ENCODE results near the gene IQSEC1. TPM values are rescaled to one million over a fixed set of nuclear protein-coding genes. Genes with fewer than 3 reads are reported as not detected.

The IQSEC1 gene
- total and polyA plus RNA-seq, 2 donors (not counting 1 experiment from before 2014, with no cell fraction given): 96.7 to 222 TPM

GRCh38 chr3:12960497-12960896, 112.7 kb downstream of the IQSEC1 start:
- POLR2A ChIA-PET: interaction anchor here (0.6 to 1.8 kb wide), 5 partner anchors 24 to 296 kb away, joined by 3 to 6 read pairs (median 3); no protein-coding TSS in a partner anchor

More at GRCh38 chr3:12960497-12960896, 112.7 kb downstream of the IQSEC1 start:
- no peak for TF ChIP-seq EZH2 (IDR thresholded peaks at IDR 0.05; ENCODE audit: borderline replicate concordance, insufficient read depth, low read depth, low read length, poor library complexity, severe bottlenecking)
- TF ChIP-seq CTCF (IDR thresholded peaks at IDR 0.05): no peak
- WGBS (ENCODE audit: insufficient coverage): 15% methylated on average over 2 of the region's 3 CpGs
- H3K4me1 ChIP-seq (ENCODE audit: control insufficient read depth in 2 of 2, insufficient read depth in 2 of 2, low read length in 2 of 2): peaks cover 91 to 100% of the 10 kb centered on the region in 2 donors
- no peaks in the 10 kb centered on the region for H3K9me3 ChIP-seq (ENCODE audit: control extremely low read depth in 1 of 3, control insufficient read depth in 2 of 3, insufficient read depth in 1 of 3, low read length in 2 of 3)
- no peaks in the 10 kb centered on the region for H3K27me3 ChIP-seq (replicated peaks in 1 of 4; ENCODE audit: control extremely low read depth in 1 of 4, control insufficient read depth in 3 of 4, insufficient read depth in 4 of 4, low read length in 3 of 4)
- H3K27ac Mint-ChIP-seq: peak overlapping the region; percentile 86
- ATAC-seq (ENCODE audit: low read depth) (no peak), DNase-seq (no peak)
- H3K79me2 ChIP-seq (ENCODE audit: control insufficient read depth, insufficient read depth, low read length): peaks cover 100% of the 10 kb centered on the region
- H2AFZ ChIP-seq (ENCODE audit: insufficient read depth, low read depth, low read length, poor library complexity, severe bottlenecking): no peak overlapping the region
- H3K4me1 Mint-ChIP-seq: peaks cover 99% of the 10 kb centered on the region
- no peaks in the 10 kb centered on the region for H3K9me3 Mint-ChIP-seq (ENCODE audit: insufficient read depth)
- H3K36me3 ChIP-seq (replicated peaks in 1 of 2; ENCODE audit: control extremely low read depth in 1 of 2, control insufficient read depth in 1 of 2, extremely low read depth in 1 of 2, insufficient read depth in 2 of 2, low read length in 1 of 2): peaks cover 0 to 69% of the 10 kb centered on the region in 2 experiments
- H4K20me1 ChIP-seq (ENCODE audit: control insufficient read depth, insufficient read depth, low read length, poor library complexity, severe bottlenecking): peaks cover 100% of the 10 kb centered on the region
- H3K27me3 Mint-ChIP-seq: no peaks in the 10 kb centered on the region
- H3K27ac ChIP-seq (ENCODE audit: low read length in 2 of 2): peak overlapping the region; percentile 8 to 40
- H3K4me3 Mint-ChIP-seq: peak overlapping the region; percentile 81
- CTCF ChIA-PET: interaction anchor here (0.6 to 2.0 kb wide), 15 partner anchors 9 to 372 kb away, joined by 3 to 9 read pairs (median 5); partner anchors contain the start of gene RPL32
- H3K4me3 ChIP-seq (ENCODE audit: control extremely low read depth in 1 of 5, extremely low read depth in 1 of 5, insufficient read depth in 1 of 5, low read depth in 2 of 5, low read length in 4 of 5): peak overlapping the region in 3 of 5 experiments; percentile 5 to 48 (median 23)
- peak overlapping the region; percentile 78 for H3K4me2 ChIP-seq (replicated peaks; ENCODE audit: low read depth, low read length, poor library complexity, severe bottlenecking)
- H3K9ac ChIP-seq (ENCODE audit: low read length): peak overlapping the region; percentile 36
- intact Hi-C loops (cut with micrococcal nuclease): loop anchor here (2.0 kb wide), 1 partner anchor 452 kb away; no protein-coding TSS in a partner anchor
